HG02884 (cell line): Measurements from ENCODE around the gene OLFML3.
"Not testable (repeated sequence)": the region's sequence is repeated elsewhere in the genome, so short reads cannot be mapped to it uniquely, and the experiment has no call there.

ENCODE experiments used
- ATAC-seq: cut with Tn5 transposase; IDR thresholded peaks from one replicate; pipeline ENCODE4 v1.9.1; 2021; ENCODE audit warnings: mild to moderate bottlenecking, moderate library complexity; ENCODE audit not compliant: unreplicated experiment

The OLFML3 gene

GRCh38 chr1:113948151-113948550 lies 31.1 kb upstream of the OLFML3 start:
- ATAC-seq = not testable (repeated sequence)

- no peak for ATAC-seq
Observed at GRCh38 chr1:113949007-113949406, 30.3 kb upstream of the OLFML3 start.

- ATAC-seq = no peak
Observed at GRCh38 chr1:113950908-113951307, 28.4 kb upstream of the OLFML3 start.

- no peak for ATAC-seq
Observed at GRCh38 chr1:113951719-113952118, 27.6 kb upstream of the OLFML3 start.

GRCh38 chr1:113957984-113958383 lies 21.3 kb upstream of the OLFML3 start:
- ATAC-seq = no peak

GRCh38 chr1:113958691-113959090 lies 20.6 kb upstream of the OLFML3 start:
- ATAC-seq = no peak

- ATAC-seq = no peak
Observed at GRCh38 chr1:113963281-113963906, 15.9 kb upstream of the OLFML3 start.

GRCh38 chr1:113965703-113966412 lies 13.4 kb upstream of the OLFML3 start:
- no peak for ATAC-seq

- ATAC-seq = no peak
Observed at GRCh38 chr1:113972954-113973353, 6.3 kb upstream of the OLFML3 start.

- ATAC-seq = no peak
Observed at GRCh38 chr1:113975211-113975895, 3.9 kb upstream of the OLFML3 start.

GRCh38 chr1:113976609-113977278 lies 2.5 kb upstream of the OLFML3 start:
- no peak for ATAC-seq

GRCh38 chr1:113977906-113978305 lies 1.4 kb upstream of the OLFML3 start:
- no peak for ATAC-seq

GRCh38 chr1:113980110-113980509 lies 836 bp downstream of the OLFML3 start:
- ATAC-seq = no peak

- no peak for ATAC-seq
Observed at GRCh38 chr1:113981962-113982931, 3.0 kb downstream of the OLFML3 start.

GRCh38 chr1:113982949-113983348 lies 3.7 kb downstream of the OLFML3 start:
- no peak for ATAC-seq

- no peak for ATAC-seq
Observed at GRCh38 chr1:113983391-113983790, 4.1 kb downstream of the OLFML3 start.

- no peak for ATAC-seq
Observed at GRCh38 chr1:113983826-113984225, 4.6 kb downstream of the OLFML3 start.

- no peak for ATAC-seq
Observed at GRCh38 chr1:113984710-113985109, 5.4 kb downstream of the OLFML3 start.

GRCh38 chr1:113986802-113987201 lies 7.5 kb downstream of the OLFML3 start:
- ATAC-seq = no peak

GRCh38 chr1:113987259-113987658 lies 8.0 kb downstream of the OLFML3 start:
- no peak for ATAC-seq
